HS-27A (cell line): ENCODE data around the gene ZBTB20.

Source experiments
- DNase-seq: peaks from one replicate; pipeline ENCODE4 v3.0.0-alpha.2; 2012; ENCODE audit warnings: low read depth, missing footprints

Gene ZBTB20

GRCh38 chr3:114471478-114471877 lies 675.6 kb downstream of the ZBTB20 start:
- no peak for DNase-seq

- DNase-seq = no peak
Measured at GRCh38 chr3:114469070-114469469, 678.0 kb downstream of the ZBTB20 start.

- DNase-seq = no peak
Measured at GRCh38 chr3:114466816-114467215, 680.3 kb downstream of the ZBTB20 start.

GRCh38 chr3:114466251-114466650 lies 680.8 kb downstream of the ZBTB20 start:
- no peak for DNase-seq

- no peak for DNase-seq
Measured at GRCh38 chr3:114464548-114464947, 682.5 kb downstream of the ZBTB20 start.

- DNase-seq = no peak
Measured at GRCh38 chr3:114462750-114463149, 684.3 kb downstream of the ZBTB20 start.

- DNase-seq = no peak
Measured at GRCh38 chr3:114460459-114460858, 686.6 kb downstream of the ZBTB20 start.

- no peak for DNase-seq
Measured at GRCh38 chr3:114456742-114457141, 690.3 kb downstream of the ZBTB20 start.

GRCh38 chr3:114455432-114455831 lies 691.7 kb downstream of the ZBTB20 start:
- no peak for DNase-seq

- no peak for DNase-seq
Measured at GRCh38 chr3:114454551-114455251, 692.4 kb downstream of the ZBTB20 start.

- DNase-seq = no peak
Measured at GRCh38 chr3:114453361-114453780, 693.7 kb downstream of the ZBTB20 start.

- DNase-seq = no peak
Measured at GRCh38 chr3:114452937-114453336, 694.2 kb downstream of the ZBTB20 start.

GRCh38 chr3:114452256-114452655 lies 694.8 kb downstream of the ZBTB20 start:
- no peak for DNase-seq

GRCh38 chr3:114451561-114452018 lies 695.5 kb downstream of the ZBTB20 start:
- DNase-seq = no peak

GRCh38 chr3:114451051-114451451 lies 696.0 kb downstream of the ZBTB20 start:
- no peak for DNase-seq

GRCh38 chr3:114450008-114450596 lies 697.0 kb downstream of the ZBTB20 start:
- no peak for DNase-seq

GRCh38 chr3:114449271-114450007 lies 697.6 kb downstream of the ZBTB20 start:
- DNase-seq = no peak

GRCh38 chr3:114447950-114448479 lies 699.1 kb downstream of the ZBTB20 start:
- DNase-seq = no peak

- DNase-seq = no peak
Measured at GRCh38 chr3:114447545-114447944, 699.5 kb downstream of the ZBTB20 start.

GRCh38 chr3:114446600-114446999 lies 700.5 kb downstream of the ZBTB20 start:
- no peak for DNase-seq

GRCh38 chr3:114445233-114445632 lies 701.9 kb downstream of the ZBTB20 start:
- no peak for DNase-seq

- DNase-seq = no peak
Measured at GRCh38 chr3:114444216-114444615, 702.9 kb downstream of the ZBTB20 start.

GRCh38 chr3:114442246-114442645 lies 704.8 kb downstream of the ZBTB20 start:
- peak; percentile 49 for DNase-seq
